Activated naive CD8-positive, alpha-beta T cell treated with anti-CD3 and anti-CD28 coated beads for 36 hours (primary cell): ENCODE measurements around the gene LRCH3. TPM values are rescaled to one million over a fixed set of nuclear protein-coding genes. Genes with fewer than 3 reads are reported as not detected.
"Not testable (repeated sequence)": the region's sequence is repeated elsewhere in the genome, so short reads cannot be mapped to it uniquely, and the experiment has no call there.

Experiments used
- DNase-seq: peaks from one replicate; pipeline ENCODE4 v3.0.0; 2021
- H3K27ac Mint-ChIP-seq: one replicate; pipeline ENCODE4 v1.8.0; 2022; ENCODE audit warnings: mild to moderate bottlenecking, moderate library complexity, mixed read lengths
- H3K27me3 Mint-ChIP-seq: one replicate; pipeline ENCODE4 v1.8.0; 2022; ENCODE audit warnings: mild to moderate bottlenecking, mixed read lengths
- H3K36me3 Mint-ChIP-seq: one replicate; pipeline ENCODE4 v1.8.0; 2021; ENCODE audit warnings: mild to moderate bottlenecking, mixed read lengths
- H3K4me1 Mint-ChIP-seq: one replicate; pipeline ENCODE4 v1.8.0; 2021; ENCODE audit warnings: mixed read lengths
- H3K4me3 Mint-ChIP-seq: one replicate; pipeline ENCODE4 v1.8.0; 2022; ENCODE audit warnings: mild to moderate bottlenecking, moderate library complexity, mixed read lengths
- H3K9me3 Mint-ChIP-seq: one replicate; pipeline ENCODE4 v1.8.0; 2022; ENCODE audit warnings: mixed read lengths
- total RNA-seq, 2 experiments: library from RNA; stranded (reverse); gene quantifications; one replicate each; pipeline ENCODE4 v1.2.3, GENCODE V29; 2021

The LRCH3 gene
- total RNA-seq, 2 experiments from 2014 or later: 33.6 to 34.4 TPM

DNA sequence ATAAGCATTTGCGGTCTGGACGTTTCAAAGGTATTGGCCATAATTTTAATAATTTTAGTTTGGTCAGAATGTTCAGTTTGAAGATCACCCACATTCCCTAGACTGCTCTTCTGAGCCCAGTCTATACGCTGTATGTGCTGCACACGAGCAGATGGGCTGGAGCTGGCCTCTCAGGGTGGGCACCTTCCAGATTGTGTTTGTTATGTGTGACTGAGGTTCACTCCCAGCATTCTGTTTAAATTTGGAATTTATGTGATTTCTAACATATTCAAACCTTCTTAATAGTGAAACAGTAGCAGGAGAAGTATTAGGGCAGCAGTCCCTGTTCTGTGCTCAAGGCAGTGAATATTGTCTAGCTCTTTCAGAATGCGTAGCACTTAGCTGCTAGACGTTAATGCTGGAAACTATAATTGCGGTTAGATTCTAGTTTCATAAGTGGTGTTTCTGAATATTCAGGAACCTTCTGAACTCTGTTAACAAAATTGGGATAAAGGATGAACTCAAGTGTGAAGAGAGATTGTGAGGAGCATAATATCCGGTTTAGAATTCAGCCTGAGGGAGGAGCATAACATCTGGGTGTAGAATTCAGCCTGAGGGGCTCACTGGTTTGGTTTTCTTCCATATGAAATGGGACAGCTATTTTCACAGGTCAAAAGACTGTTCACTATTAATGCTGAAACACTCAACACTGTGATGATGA lies 90.4 kb downstream of the LRCH3 start:
- H3K27me3 Mint-ChIP-seq: no peaks in the 10 kb centered on the region
- H3K36me3 Mint-ChIP-seq: peaks cover 22% of the 10 kb centered on the region
- no peak overlapping the region for H3K27ac Mint-ChIP-seq

GRCh38 chr3:197881970-197882338 lies 90.9 kb downstream of the LRCH3 start:
- H3K4me1 Mint-ChIP-seq: peaks cover 17% of the 10 kb centered on the region
- DNase-seq: no peak
- no peaks in the 10 kb centered on the region for H3K27me3 Mint-ChIP-seq
- no peak overlapping the region for H3K4me3 Mint-ChIP-seq
- no peaks in the 10 kb centered on the region for H3K9me3 Mint-ChIP-seq
- peaks cover 22% of the 10 kb centered on the region for H3K36me3 Mint-ChIP-seq
- H3K27ac Mint-ChIP-seq: no peak overlapping the region

More for the DNA sequence above, 90.4 kb downstream of the LRCH3 start:
- H3K4me1 Mint-ChIP-seq: peaks cover 17% of the 10 kb centered on the region
- no peak overlapping the region for H3K4me3 Mint-ChIP-seq
- H3K9me3 Mint-ChIP-seq: no peaks in the 10 kb centered on the region
- DNase-seq: no peak

- Mint-ChIP-seq H3K9me3 (no peaks in the 10 kb centered on the region), H3K27ac (no peak overlapping the region), H3K4me3 (no peak overlapping the region), H3K36me3 (peaks cover 19% of the 10 kb centered on the region), H3K4me1 (peaks cover 17% of the 10 kb centered on the region), H3K27me3 (no peaks in the 10 kb centered on the region)
- no peak for DNase-seq
These were observed 91.5 kb downstream of the LRCH3 start for GRCh38 chr3:197882586-197882985.

DNA sequence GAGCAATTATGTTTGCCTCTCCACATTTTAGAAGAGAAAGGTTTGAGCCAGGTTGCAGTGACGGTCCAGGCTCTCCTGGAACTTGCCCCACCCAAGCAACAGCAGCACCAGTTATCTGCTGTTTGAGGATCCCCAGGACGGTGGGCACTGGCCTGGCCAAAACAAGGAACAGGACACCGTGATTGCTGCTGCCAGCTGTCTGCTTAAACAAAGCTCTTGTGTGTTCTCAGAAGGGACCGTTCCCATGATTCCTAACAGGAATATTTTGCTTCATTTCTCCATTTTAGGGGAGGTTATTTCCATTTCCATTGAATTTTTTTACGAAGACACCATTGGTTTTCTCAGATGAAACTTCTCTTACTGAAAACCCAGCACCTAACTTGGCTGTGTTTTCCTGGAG lies 92.5 kb downstream of the LRCH3 start:
- peaks cover 10% of the 10 kb centered on the region for H3K4me1 Mint-ChIP-seq
- no peak overlapping the region for H3K27ac Mint-ChIP-seq
- H3K4me3 Mint-ChIP-seq: no peak overlapping the region
- DNase-seq: no peak
- H3K36me3 Mint-ChIP-seq: peaks cover 15% of the 10 kb centered on the region
- no peaks in the 10 kb centered on the region for H3K27me3 Mint-ChIP-seq
- H3K9me3 Mint-ChIP-seq: no peaks in the 10 kb centered on the region

- not testable (repeated sequence) for H3K4me1 Mint-ChIP-seq, H3K4me3 Mint-ChIP-seq, H3K27me3 Mint-ChIP-seq
These were observed 93.3 kb downstream of the LRCH3 start for GRCh38 chr3:197884330-197884729.

DNA sequence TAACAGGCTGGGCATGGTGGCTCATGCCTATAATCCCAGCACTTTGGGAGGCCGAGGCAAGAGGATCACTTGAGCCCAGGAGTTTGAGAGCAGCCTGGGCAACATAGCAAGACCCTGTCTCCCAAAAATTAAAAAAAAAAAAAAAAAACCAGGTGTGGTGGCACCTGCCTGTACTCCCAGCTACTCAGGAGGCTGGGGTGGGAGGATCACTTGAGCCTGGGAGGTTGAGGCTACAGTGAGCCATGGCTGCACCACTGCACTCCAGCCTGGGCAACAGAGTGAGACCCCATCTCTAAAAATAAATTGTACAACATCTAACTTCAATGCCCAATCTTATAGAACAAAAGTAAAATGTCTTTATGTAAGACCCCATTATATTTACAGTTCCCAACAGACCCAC lies 95.0 kb downstream of the LRCH3 start:
- not testable (repeated sequence) for H3K27me3 Mint-ChIP-seq, H3K27ac Mint-ChIP-seq, H3K4me3 Mint-ChIP-seq, DNase-seq, H3K9me3 Mint-ChIP-seq, H3K36me3 Mint-ChIP-seq
- peaks cover 10% of the 10 kb centered on the region for H3K4me1 Mint-ChIP-seq

More at GRCh38 chr3:197884330-197884729, 93.3 kb downstream of the LRCH3 start:
- peaks cover 11% of the 10 kb centered on the region for H3K36me3 Mint-ChIP-seq
- not testable (repeated sequence) for H3K9me3 Mint-ChIP-seq, H3K27ac Mint-ChIP-seq, DNase-seq

DNA sequence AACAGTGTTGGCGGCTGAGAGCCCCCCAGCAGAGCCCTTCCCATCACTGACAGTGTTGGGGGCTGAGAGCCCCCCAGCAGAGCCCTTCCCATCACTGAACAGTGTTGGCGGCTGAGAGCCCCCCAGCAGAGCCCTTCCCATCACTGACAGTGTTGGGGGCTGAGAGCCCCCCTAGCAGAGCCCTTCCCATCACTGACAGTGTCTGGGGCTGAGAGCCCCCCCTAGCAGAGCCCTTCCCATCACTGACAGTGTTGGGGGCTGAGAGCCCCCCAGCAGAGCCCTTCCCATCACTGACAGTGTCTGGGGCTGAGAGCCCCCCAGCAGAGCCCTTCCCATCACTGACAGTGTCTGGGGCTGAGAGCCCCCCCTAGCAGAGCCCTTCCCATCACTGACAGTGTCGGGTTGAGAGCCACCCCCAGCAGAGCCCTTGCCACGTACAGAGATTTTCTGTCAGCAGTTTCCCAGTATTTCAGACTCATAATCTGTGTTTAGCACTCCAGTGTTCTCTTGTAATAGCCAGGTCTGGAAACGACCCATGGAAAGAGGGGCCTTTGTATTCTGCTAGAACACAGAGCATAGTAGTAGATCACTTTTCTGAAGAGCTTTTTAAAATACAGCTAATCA lies 96.5 kb downstream of the LRCH3 start:
- H3K4me1 Mint-ChIP-seq, H3K4me3 Mint-ChIP-seq, DNase-seq, H3K27ac Mint-ChIP-seq, H3K27me3 Mint-ChIP-seq, H3K36me3 Mint-ChIP-seq, H3K9me3 Mint-ChIP-seq: not testable (repeated sequence)

- no peak overlapping the region for H3K27ac Mint-ChIP-seq
- no peaks in the 10 kb centered on the region for H3K9me3 Mint-ChIP-seq
- no peak for DNase-seq
- H3K4me3 Mint-ChIP-seq: no peak overlapping the region
- H3K27me3 Mint-ChIP-seq: no peaks in the 10 kb centered on the region
- peaks cover 6% of the 10 kb centered on the region for H3K36me3 Mint-ChIP-seq
- H3K4me1 Mint-ChIP-seq: peaks cover 5% of the 10 kb centered on the region
These were observed 97.5 kb downstream of the LRCH3 start for GRCh38 chr3:197888511-197888910.

DNA sequence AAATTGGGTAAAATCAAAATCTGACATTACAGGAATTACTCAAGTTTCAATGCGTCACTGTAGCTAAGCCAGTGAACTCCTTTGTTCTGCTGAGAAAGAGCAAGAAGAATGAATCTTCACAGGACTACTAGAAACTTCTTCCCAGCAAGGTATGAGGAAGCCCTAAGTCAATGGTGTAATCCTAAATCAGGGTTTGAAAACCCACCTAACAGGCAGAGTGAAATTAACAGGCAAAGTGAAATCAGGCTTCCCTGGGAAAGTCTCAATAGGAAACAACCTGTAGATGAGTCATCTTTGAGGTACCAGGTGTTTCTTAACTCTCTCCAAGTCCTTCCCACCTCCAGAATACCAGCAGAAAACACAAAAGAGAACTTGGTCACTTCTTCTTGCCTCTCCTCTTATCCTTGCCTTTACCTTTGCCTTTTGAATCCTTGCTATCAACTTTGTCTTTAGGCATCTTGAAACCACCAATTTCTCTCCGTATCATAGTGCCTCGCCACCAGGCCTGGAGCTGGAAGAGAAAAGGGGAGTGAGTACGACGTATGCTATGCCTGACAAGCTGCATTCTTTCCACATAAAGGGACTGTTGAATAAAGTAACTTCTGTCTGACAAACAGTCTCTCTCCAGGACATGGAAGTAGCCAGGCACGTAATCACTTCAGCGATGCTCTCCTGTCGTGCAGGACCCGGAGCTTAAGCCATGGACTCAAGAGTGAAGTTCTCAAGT lies 98.3 kb downstream of the LRCH3 start:
- no peaks in the 10 kb centered on the region for H3K27me3 Mint-ChIP-seq
- no peaks in the 10 kb centered on the region for H3K9me3 Mint-ChIP-seq
- DNase-seq: no peak
- no peak overlapping the region for H3K27ac Mint-ChIP-seq
- H3K36me3 Mint-ChIP-seq: no peaks in the 10 kb centered on the region
- H3K4me1 Mint-ChIP-seq: peaks cover 5% of the 10 kb centered on the region
- H3K4me3 Mint-ChIP-seq: no peak overlapping the region

GRCh38 chr3:197890693-197891092 lies 99.6 kb downstream of the LRCH3 start:
- DNase-seq: no peak
- Mint-ChIP-seq H3K9me3 (no peaks in the 10 kb centered on the region), H3K4me1 (peaks cover 5% of the 10 kb centered on the region), H3K27ac (no peak overlapping the region), H3K27me3 (no peaks in the 10 kb centered on the region), H3K4me3 (no peak overlapping the region), H3K36me3 (no peaks in the 10 kb centered on the region)

GRCh38 chr3:197892162-197892561 lies 101.1 kb downstream of the LRCH3 start:
- Mint-ChIP-seq H3K9me3 (no peaks in the 10 kb centered on the region), H3K4me3 (no peak overlapping the region), H3K4me1 (peaks cover 5% of the 10 kb centered on the region), H3K27me3 (no peaks in the 10 kb centered on the region), H3K36me3 (no peaks in the 10 kb centered on the region), H3K27ac (no peak overlapping the region)
- no peak for DNase-seq

- Mint-ChIP-seq H3K27me3 (no peaks in the 10 kb centered on the region), H3K4me3 (no peak overlapping the region), H3K36me3 (no peaks in the 10 kb centered on the region), H3K9me3 (no peaks in the 10 kb centered on the region), H3K4me1 (no peaks in the 10 kb centered on the region), H3K27ac (no peak overlapping the region)
- no peak for DNase-seq
These were observed 105.4 kb downstream of the LRCH3 start for GRCh38 chr3:197896421-197896820.

DNA sequence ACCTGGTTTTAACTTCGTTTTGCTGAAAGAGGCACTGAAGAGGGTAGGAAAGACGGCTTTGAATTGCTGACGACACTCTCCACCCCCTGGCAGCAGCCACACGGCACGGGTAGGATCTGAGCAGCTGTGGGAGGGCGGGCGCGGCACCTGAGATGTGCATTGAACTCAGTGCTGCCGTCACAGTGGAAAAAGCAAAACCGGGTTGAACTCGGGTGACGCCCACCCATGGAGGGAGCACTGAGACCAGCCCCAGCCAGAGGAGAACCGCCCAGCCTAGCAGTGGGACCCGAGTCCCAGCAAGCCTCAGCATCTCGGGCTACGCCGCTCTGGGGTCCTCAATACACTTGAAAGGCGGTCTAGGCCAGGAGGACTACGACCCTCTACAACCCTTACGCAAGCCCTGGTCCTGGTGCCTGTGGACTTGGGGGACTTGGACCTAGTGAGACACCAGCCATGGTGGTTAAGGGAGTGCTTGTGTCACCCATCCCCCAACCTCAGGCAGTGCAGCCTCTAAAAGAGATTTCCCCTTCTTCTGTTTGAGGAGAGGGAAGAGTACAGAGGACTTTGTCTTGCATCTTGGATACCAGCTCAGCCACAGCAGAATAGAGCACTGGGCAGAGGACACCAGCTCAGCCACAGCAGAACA lies 108.9 kb downstream of the LRCH3 start:
- no peaks in the 10 kb centered on the region for H3K36me3 Mint-ChIP-seq
- no peak overlapping the region for H3K4me3 Mint-ChIP-seq
- no peaks in the 10 kb centered on the region for H3K27me3 Mint-ChIP-seq
- H3K4me1 Mint-ChIP-seq: no peaks in the 10 kb centered on the region
- H3K9me3 Mint-ChIP-seq: no peaks in the 10 kb centered on the region
- no peak for DNase-seq
- no peak overlapping the region for H3K27ac Mint-ChIP-seq

DNA sequence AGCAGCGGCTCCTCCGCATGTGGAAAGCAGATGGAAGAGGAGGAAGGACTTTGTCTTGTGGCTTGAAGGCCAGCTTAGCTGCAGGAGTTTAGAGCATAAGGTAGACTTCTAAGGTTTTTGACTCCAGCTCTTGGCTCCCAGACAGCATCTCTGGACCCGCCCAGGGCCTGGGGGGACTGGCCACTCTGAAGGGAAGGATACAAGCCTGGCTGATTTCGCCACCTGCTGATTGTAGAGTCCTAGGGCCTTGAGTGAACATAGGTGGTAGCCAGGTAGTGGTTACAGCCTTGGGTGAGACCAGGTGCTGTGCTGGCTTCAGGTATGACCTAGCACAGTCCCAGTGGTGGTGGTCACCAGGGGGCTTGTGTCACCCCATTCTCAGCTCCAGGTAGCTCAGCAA lies 110.6 kb downstream of the LRCH3 start:
- no peaks in the 10 kb centered on the region for H3K9me3 Mint-ChIP-seq
- H3K27me3 Mint-ChIP-seq: no peaks in the 10 kb centered on the region
- H3K4me3 Mint-ChIP-seq: no peak overlapping the region
- H3K36me3 Mint-ChIP-seq: no peaks in the 10 kb centered on the region
- no peak overlapping the region for H3K27ac Mint-ChIP-seq
- peaks cover 9% of the 10 kb centered on the region for H3K4me1 Mint-ChIP-seq
- no peak for DNase-seq
